SK-N-SH (cell line): ENCODE measurements around the gene SHB. TPM values are rescaled to one million over a fixed set of nuclear protein-coding genes. Genes with fewer than 3 reads are reported as not detected.

Source experiments
- CTCF ChIA-PET: fragments of 300-600, 350-600 bp; formaldehyde crosslinking; extraction: SDS; loops from one replicate; lab custom pipeline; 2021; lab: Yijun Ruan, JAX
- POLR2A ChIA-PET: fragments of 350-600 bp; sonication (Branson Sonifier 250); formaldehyde crosslinking; extraction: SDS; loops from one replicate; lab custom pipeline; 2020; ENCODE audit warnings: antibody characterized with exemption, inconsistent platforms; lab: Yijun Ruan, JAX
- DNase-seq: peaks from one replicate; pipeline ENCODE4 v3.0.0; 2012
- H2AFZ ChIP-seq: fragments of 200-600 bp; sonication (generic); 2 replicates; pipeline ENCODE4 v1.8.1; 2016; ENCODE audit warnings: antibody characterized with exemption, mild to moderate bottlenecking, low read depth
- H3F3A ChIP-seq: fragments of 200-600 bp; sonication (generic); replicated peaks from 2 replicates; pipeline ENCODE3; 2016; ENCODE audit warnings: antibody characterized with exemption, mild to moderate bottlenecking; ENCODE audit not compliant: insufficient read depth
- H3K27ac ChIP-seq, 2 experiments: fragments of 200-500 bp in 1 of 2; fragments of 200-600 bp in 1 of 2; sonication (Bioruptor generic) in 1 of 2; sonication (generic), shearing (Covaris generic) in 1 of 2; 2 replicates each; pipeline versions ENCODE4 v1.5.1 to v1.6.1; 2014 to 2016; ENCODE audit warnings: low read depth in 2 of 2, inconsistent platforms in 1 of 2, low read length in 1 of 2, mild to moderate bottlenecking in 1 of 2, mixed read lengths in 1 of 2
- H3K27me3 ChIP-seq: fragments of 200-600 bp; sonication (generic), shearing (Covaris generic); 2 replicates; pipeline ENCODE4 v1.6.1; 2016; ENCODE audit warnings: mixed run types; ENCODE audit not compliant: insufficient read depth
- H3K36me3 ChIP-seq, 2 experiments: fragments of 200-500 bp in 1 of 2; fragments of 200-600 bp in 1 of 2; sonication (Bioruptor generic) in 1 of 2; sonication (generic) in 1 of 2; replicated peaks in 1 of 2; 2 replicates each; pipeline versions ENCODE3 to v1.5.1; 2014 to 2016; ENCODE audit warnings: low read length in 1 of 2, mild to moderate bottlenecking in 1 of 2; ENCODE audit not compliant: insufficient read depth in 2 of 2, control insufficient read depth in 1 of 2
- H3K4me1 ChIP-seq, 2 experiments: fragments of 200-500 bp in 1 of 2; fragments of 200-600 bp in 1 of 2; sonication (Bioruptor generic) in 1 of 2; sonication (generic), shearing (Covaris generic) in 1 of 2; 2 replicates each; pipeline versions ENCODE4 v1.5.1 to v1.6.1; 2014 to 2016; ENCODE audit warnings: low read depth in 1 of 2, low read length in 1 of 2, mixed run types in 1 of 2; ENCODE audit not compliant: insufficient read depth in 2 of 2, control insufficient read depth in 1 of 2
- H3K4me2 ChIP-seq: fragments of 200-600 bp; sonication (generic), shearing (Covaris generic); 2 replicates; pipeline ENCODE4 v1.6.1; 2017; ENCODE audit warnings: mixed run types
- H3K4me3 ChIP-seq, 2 experiments: fragments of 200-500 bp in 1 of 2; fragments of 200-600 bp in 1 of 2; sonication (Bioruptor generic) in 1 of 2; sonication (generic), shearing (Covaris generic) in 1 of 2; 2 replicates each; pipeline versions ENCODE4 v1.5.1 to v1.8.1; 2014 to 2016; ENCODE audit warnings: low read depth in 2 of 2, inconsistent platforms in 1 of 2, low read length in 1 of 2, mild to moderate bottlenecking in 1 of 2, mixed read lengths in 1 of 2, moderate library complexity in 1 of 2
- H3K79me2 ChIP-seq: fragments of 200-600 bp; sonication (generic); 2 replicates; pipeline ENCODE4 v1.8.1; 2017; ENCODE audit warnings: mild to moderate bottlenecking; ENCODE audit not compliant: insufficient read depth
- H3K9ac ChIP-seq: fragments of 200-600 bp; sonication (generic); 2 replicates; pipeline ENCODE4 v1.6.1; 2017; ENCODE audit warnings: mixed run types
- H3K9me2 ChIP-seq: fragments of 200-600 bp; sonication (generic); 2 replicates; pipeline ENCODE4 v1.6.1; 2017; ENCODE audit warnings: mixed run types
- H3K9me3 ChIP-seq: fragments of 200-600 bp; sonication (generic); 2 replicates; pipeline ENCODE4 v1.6.1; 2017; ENCODE audit warnings: mixed run types, mild to moderate bottlenecking, moderate library complexity
- H4K20me1 ChIP-seq: fragments of 200-600 bp; sonication (generic); 2 replicates; pipeline ENCODE4 v1.6.1; 2017; ENCODE audit warnings: mild to moderate bottlenecking, mixed run types; ENCODE audit not compliant: insufficient read depth
- CHD2 ChIP-seq: fragments of 150-350 bp; IDR thresholded peaks from 2 replicates; pipeline ENCODE4 v1.6.1; 2018; ENCODE audit warnings: low read length; ENCODE audit not compliant: partially characterized antibody
- EZH2phosphoT487 ChIP-seq: fragments of 200-600 bp; sonication (generic); IDR thresholded peaks from 2 replicates; pipeline ENCODE4 v1.6.1; 2017; ENCODE audit warnings: low read depth, mixed run types, mild to moderate bottlenecking, antibody characterized with exemption, moderate library complexity, borderline replicate concordance
- FOSL2 ChIP-seq: IDR thresholded peaks from 2 replicates; pipeline ENCODE4 v1.4.0; 2012; ENCODE audit warnings: low read depth, mild to moderate bottlenecking, moderate library complexity, borderline replicate concordance
- FOXJ3 ChIP-seq: sonication (generic); formaldehyde crosslinking; IDR thresholded peaks from 2 replicates; pipeline ENCODE4 v1.5.1; 2020; ENCODE audit warnings: mild to moderate bottlenecking, missing genetic modification reagents
- FOXM1 ChIP-seq: IDR thresholded peaks from 2 replicates; pipeline ENCODE4 v1.4.0; 2012; ENCODE audit warnings: low read depth, mild to moderate bottlenecking
- GATA2 ChIP-seq: sonication (generic); formaldehyde crosslinking; IDR thresholded peaks from 2 replicates; pipeline ENCODE4 v1.5.0; 2020; ENCODE audit warnings: mild to moderate bottlenecking, missing genetic modification reagents
- MEF2A ChIP-seq: IDR thresholded peaks from 2 replicates; pipeline ENCODE4 v1.4.0; 2012; ENCODE audit warnings: low read depth, borderline replicate concordance
- MXI1 ChIP-seq: IDR thresholded peaks from 2 replicates; pipeline ENCODE4 v1.6.1; 2012; ENCODE audit warnings: mild to moderate bottlenecking, low read depth, low read length, improper control_type of control experiment
- NRF1 ChIP-seq: IDR thresholded peaks from 2 replicates; pipeline ENCODE4 v1.6.1; 2012; ENCODE audit warnings: low read depth, mild to moderate bottlenecking, low read length
- RCOR1 ChIP-seq: fragments of 150-350 bp; IDR thresholded peaks from 2 replicates; pipeline ENCODE4 v1.6.1; 2017; ENCODE audit warnings: antibody characterized with exemption, low read length
- SIN3A ChIP-seq: IDR thresholded peaks from 2 replicates; pipeline ENCODE4 v1.6.1; 2012; ENCODE audit warnings: low read depth, mild to moderate bottlenecking, low read length, moderate library complexity, borderline replicate concordance
- SMC3 ChIP-seq: IDR thresholded peaks from 2 replicates; pipeline ENCODE4 v1.6.1; 2012; ENCODE audit warnings: low read depth, low read length, improper control_type of control experiment
- YY1 ChIP-seq: IDR thresholded peaks from 2 replicates; pipeline ENCODE4 v1.4.0; 2012; ENCODE audit warnings: low read depth, mild to moderate bottlenecking
- WGBS: methylation state at CpG from one replicate; pipeline ENCODE4 v1.1.6; 2017; ENCODE audit warnings: low lambda C conversion rate; 5-methylcytosine and 5-hydroxymethylcytosine counted together
- polyA plus RNA-seq, 3 experiments: library from polyadenylated mRNA; depleted of rRNA; stranded (reverse); fragments of >200 nt; gene quantifications; 2 replicates each; pipeline ENCODE4 v1.2.3, GENCODE V29; 2012
- TF ChIP-seq, protein P1 (sequence below): fragments of 200-600 bp; sonication (generic); IDR thresholded peaks from 2 replicates; pipeline ENCODE4 v1.6.1; 2017; ENCODE audit warnings: antibody characterized with exemption, mild to moderate bottlenecking, moderate library complexity

SHB gene
- polyA plus RNA-seq, 1 of the 3 experiments (the other 2 are of a cell fraction), result 26.0 TPM

DNA sequence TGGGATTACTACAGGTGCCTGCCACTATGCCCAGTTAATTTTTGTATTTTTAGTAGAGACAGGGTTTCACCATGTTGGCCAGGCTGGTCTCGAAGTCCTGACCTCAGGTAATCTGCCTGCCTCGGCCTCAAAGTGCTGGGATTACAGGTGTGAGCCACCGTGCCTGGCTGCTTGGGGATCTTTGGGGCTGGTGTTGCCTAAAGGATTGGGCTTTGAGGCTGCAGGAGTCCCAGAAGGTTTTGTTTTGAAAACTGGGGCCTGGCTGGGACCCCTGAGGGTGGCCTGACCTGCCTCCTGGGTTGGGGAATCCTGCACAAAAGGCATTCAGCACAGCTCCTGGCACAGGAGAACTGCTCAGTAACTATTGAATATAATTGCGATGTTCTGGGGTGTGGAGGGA is 25.1 kb upstream of the SHB start:
- H3K4me3 ChIP-seq, result no peak overlapping the region
- no peak overlapping the region for H2AFZ ChIP-seq
- H3K27me3 ChIP-seq, result no peaks in the 10 kb centered on the region
- H3K9me2 ChIP-seq, result no peaks in the 10 kb centered on the region
- no peaks in the 10 kb centered on the region for H3K36me3 ChIP-seq
- H3K4me1 ChIP-seq, result peaks cover 0 to 3% of the 10 kb centered on the region in 2 experiments; a peak in 1 of 4 replicates
- H3F3A ChIP-seq, result no peaks in the 10 kb centered on the region
- ChIA-PET POLR2A (no interaction called here), CTCF (interaction anchor here (1.1 kb wide), 1 partner anchor 10 kb away, joined by 3 read pairs; no protein-coding TSS in a partner anchor)
- H4K20me1 ChIP-seq, result no peaks in the 10 kb centered on the region
- DNase-seq, result no peak
- no peak overlapping the region for H3K4me2 ChIP-seq
- no peak overlapping the region for H3K9ac ChIP-seq
- no peaks in the 10 kb centered on the region for H3K79me2 ChIP-seq
- 90% methylated on average over 4 of the region's 4 CpGs for WGBS
- no peaks in the 10 kb centered on the region for H3K9me3 ChIP-seq
- TF ChIP-seq MXI1 (no peak), FOXJ3 (CRISPR knock-in tag) (no peak), MEF2A (no peak), NRF1 (no peak)
- TF ChIP-seq, protein P1, sequence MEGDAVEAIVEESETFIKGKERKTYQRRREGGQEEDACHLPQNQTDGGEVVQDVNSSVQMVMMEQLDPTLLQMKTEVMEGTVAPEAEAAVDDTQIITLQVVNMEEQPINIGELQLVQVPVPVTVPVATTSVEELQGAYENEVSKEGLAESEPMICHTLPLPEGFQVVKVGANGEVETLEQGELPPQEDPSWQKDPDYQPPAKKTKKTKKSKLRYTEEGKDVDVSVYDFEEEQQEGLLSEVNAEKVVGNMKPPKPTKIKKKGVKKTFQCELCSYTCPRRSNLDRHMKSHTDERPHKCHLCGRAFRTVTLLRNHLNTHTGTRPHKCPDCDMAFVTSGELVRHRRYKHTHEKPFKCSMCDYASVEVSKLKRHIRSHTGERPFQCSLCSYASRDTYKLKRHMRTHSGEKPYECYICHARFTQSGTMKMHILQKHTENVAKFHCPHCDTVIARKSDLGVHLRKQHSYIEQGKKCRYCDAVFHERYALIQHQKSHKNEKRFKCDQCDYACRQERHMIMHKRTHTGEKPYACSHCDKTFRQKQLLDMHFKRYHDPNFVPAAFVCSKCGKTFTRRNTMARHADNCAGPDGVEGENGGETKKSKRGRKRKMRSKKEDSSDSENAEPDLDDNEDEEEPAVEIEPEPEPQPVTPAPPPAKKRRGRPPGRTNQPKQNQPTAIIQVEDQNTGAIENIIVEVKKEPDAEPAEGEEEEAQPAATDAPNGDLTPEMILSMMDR, result no peak
- H3K27ac ChIP-seq, result no peak overlapping the region

DNA sequence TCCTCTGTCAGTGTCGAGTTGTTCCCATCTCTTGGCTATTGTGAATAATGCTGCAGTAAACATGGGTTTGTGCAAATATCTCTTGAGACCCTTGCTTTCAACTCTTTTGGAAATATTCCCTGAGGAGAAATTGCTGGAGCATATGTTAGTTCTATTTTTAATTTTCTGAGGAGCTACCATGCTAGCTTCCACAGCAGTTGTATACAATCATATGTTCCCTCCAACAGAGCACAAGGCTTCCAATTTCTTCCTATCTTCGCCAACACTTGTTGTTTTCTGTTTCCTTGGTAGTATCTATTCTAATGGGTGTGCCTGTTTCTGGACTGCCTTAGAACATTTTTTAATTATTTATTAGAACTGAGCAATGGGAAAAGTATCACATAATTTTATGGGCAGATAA is 23.6 kb upstream of the SHB start:
- Histone ChIP-seq H4K20me1 (no peaks in the 10 kb centered on the region), H2AFZ (no peak overlapping the region), H3K79me2 (no peaks in the 10 kb centered on the region), H3K27me3 (no peaks in the 10 kb centered on the region), H3K4me1 (peaks cover 0 to 10% of the 10 kb centered on the region in 2 experiments; a peak in 1 of 4 replicates), H3K27ac (no peak overlapping the region), H3K4me3 (no peak overlapping the region), H3K9me3 (no peaks in the 10 kb centered on the region), H3K36me3 (no peaks in the 10 kb centered on the region), H3K9ac (no peak overlapping the region), H3K9me2 (no peaks in the 10 kb centered on the region), H3K4me2 (no peak overlapping the region), H3F3A (no peaks in the 10 kb centered on the region)
- TF ChIP-seq YY1 (no peak), GATA2 (CRISPR knock-in tag) (no peak), FOXJ3 (CRISPR knock-in tag) (no peak), EZH2phosphoT487 (no peak), FOXM1 (no peak), CHD2 (no peak), RCOR1 (no peak), SMC3 (no peak), FOSL2 (no peak), SIN3A (no peak)
- TF ChIP-seq, protein P1, result no peak
- ChIA-PET POLR2A (no interaction called here), CTCF (no interaction called here)
- WGBS, result 81% methylated on average over 2 of the region's 2 CpGs
- no peak for DNase-seq
